Fibroblast of lung (primary cell): Measurements from ENCODE around the gene CSF1R.

Source experiments
- EZH2 ChIP-seq: IDR thresholded peaks from 2 replicates; pipeline ENCODE4 v1.5.1; 2012; ENCODE audit warnings: low read length, control low read depth, mild to moderate bottlenecking; ENCODE audit errors: missing control alignments
- TF ChIP-seq, protein P1 (sequence below), 2 donors: IDR thresholded peaks in 1 of 2; conservative IDR thresholded peaks in 1 of 2; 1 replicate in 1 of 2; 2 replicates in 1 of 2; pipeline ENCODE4 v1.5.1; 2011 to 2012; ENCODE audit warnings: low read length in 2 of 2, control low read depth in 1 of 2, inconsistent platforms in 1 of 2, low read depth in 1 of 2, mild to moderate bottlenecking in 1 of 2

- TF ChIP-seq EZH2: no peak
- TF ChIP-seq, protein P1, sequence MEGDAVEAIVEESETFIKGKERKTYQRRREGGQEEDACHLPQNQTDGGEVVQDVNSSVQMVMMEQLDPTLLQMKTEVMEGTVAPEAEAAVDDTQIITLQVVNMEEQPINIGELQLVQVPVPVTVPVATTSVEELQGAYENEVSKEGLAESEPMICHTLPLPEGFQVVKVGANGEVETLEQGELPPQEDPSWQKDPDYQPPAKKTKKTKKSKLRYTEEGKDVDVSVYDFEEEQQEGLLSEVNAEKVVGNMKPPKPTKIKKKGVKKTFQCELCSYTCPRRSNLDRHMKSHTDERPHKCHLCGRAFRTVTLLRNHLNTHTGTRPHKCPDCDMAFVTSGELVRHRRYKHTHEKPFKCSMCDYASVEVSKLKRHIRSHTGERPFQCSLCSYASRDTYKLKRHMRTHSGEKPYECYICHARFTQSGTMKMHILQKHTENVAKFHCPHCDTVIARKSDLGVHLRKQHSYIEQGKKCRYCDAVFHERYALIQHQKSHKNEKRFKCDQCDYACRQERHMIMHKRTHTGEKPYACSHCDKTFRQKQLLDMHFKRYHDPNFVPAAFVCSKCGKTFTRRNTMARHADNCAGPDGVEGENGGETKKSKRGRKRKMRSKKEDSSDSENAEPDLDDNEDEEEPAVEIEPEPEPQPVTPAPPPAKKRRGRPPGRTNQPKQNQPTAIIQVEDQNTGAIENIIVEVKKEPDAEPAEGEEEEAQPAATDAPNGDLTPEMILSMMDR (conservative IDR thresholded peaks at IDR 0.05 in 1 of 2, IDR thresholded peaks at IDR 0.05 in 1 of 2; ENCODE audit: low read depth in 1 of 2, low read length in 2 of 2): no peak
Measured at GRCh38 chr5:150046031-150046430, 40.3 kb downstream of the CSF1R start.
